Stomach (tissue), 4 donors: Measurements from ENCODE around the gene VSTM4.

ENCODE experiments used
- POLR2AphosphoS5 ChIP-seq, 3 donors: sonication (generic); formaldehyde crosslinking; IDR thresholded peaks; one replicate each; pipeline ENCODE4 v1.6.1; 2016; ENCODE audit warnings: antibody characterized with exemption in 3 of 3
- TF ChIP-seq, protein P1 (sequence below), 7 experiments: fragments of 450-650 bp in 4 of 7; fragments of 200-600 bp in 3 of 7; sonication (generic) in 3 of 7; IDR thresholded peaks; one replicate each; pipeline ENCODE4 v1.5.1; 2016 to 2019; ENCODE audit warnings: antibody characterized with exemption in 7 of 7, control low read depth in 2 of 7, mild to moderate bottlenecking in 1 of 7

DNA sequence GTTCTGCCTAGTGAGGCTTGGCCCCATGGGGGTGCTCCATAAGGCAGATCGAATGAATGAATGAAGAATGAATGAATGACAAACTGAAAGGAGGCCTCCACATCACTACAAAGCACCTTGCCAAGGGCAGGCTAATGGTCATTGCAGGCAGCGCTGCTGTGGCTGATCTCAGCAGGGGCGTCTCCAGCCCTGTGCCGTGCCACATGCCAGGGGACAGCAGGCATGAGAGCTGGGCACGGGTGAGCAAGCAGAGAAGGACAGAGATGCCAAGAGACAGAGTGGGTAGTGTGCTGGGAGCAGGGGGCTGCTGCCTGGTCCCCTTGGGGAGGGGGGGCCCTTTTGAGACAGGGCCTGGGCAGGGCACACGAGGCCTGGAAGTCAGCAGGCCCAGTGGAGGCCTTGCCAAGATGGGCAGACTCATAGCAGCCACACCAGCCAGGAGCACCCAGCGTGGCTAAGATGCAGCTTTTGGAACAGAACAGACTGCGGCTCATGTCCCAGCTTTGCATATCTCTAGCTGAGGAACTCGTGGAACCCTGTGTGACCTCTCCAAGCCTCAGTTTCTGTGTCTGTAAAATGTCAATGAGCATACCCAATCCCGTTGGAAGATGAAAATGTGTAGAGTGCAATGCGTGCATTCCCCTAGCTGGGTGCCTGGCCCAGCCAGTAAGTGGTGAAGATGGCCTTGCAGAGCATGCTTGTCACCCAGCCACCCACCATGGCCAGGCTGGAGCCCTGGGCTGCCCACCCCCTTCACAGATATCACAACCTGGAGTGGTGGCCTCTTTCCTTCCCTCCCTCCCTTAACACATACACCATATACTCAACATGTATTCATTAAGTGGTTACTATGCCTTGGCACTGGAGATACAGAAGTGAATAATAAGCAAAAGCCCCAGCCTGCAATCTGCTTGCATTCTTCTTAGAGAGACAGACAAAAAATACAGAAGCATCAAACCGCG lies 114.6 kb downstream of the VSTM4 start:
- TF ChIP-seq, protein P1, sequence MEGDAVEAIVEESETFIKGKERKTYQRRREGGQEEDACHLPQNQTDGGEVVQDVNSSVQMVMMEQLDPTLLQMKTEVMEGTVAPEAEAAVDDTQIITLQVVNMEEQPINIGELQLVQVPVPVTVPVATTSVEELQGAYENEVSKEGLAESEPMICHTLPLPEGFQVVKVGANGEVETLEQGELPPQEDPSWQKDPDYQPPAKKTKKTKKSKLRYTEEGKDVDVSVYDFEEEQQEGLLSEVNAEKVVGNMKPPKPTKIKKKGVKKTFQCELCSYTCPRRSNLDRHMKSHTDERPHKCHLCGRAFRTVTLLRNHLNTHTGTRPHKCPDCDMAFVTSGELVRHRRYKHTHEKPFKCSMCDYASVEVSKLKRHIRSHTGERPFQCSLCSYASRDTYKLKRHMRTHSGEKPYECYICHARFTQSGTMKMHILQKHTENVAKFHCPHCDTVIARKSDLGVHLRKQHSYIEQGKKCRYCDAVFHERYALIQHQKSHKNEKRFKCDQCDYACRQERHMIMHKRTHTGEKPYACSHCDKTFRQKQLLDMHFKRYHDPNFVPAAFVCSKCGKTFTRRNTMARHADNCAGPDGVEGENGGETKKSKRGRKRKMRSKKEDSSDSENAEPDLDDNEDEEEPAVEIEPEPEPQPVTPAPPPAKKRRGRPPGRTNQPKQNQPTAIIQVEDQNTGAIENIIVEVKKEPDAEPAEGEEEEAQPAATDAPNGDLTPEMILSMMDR (IDR thresholded peaks at IDR 0.05), result no peak
- no peak for TF ChIP-seq POLR2AphosphoS5 (IDR thresholded peaks at IDR 0.05)
